GM18873 (cell line): ENCODE measurements around the gene MORN1.

ENCODE experiments used
- ATAC-seq: cut with Tn5 transposase; IDR thresholded peaks from one replicate; pipeline ENCODE4 v1.9.1; 2021; ENCODE audit warnings: mild to moderate bottlenecking, moderate library complexity, moderate number of reproducible peaks; ENCODE audit not compliant: unreplicated experiment, low FRiP score

MORN1 gene

GRCh38 chr1:2283371-2283990, 107.9 kb downstream of the MORN1 start:
- ATAC-seq, result no peak

GRCh38 chr1:2282556-2283270, 108.6 kb downstream of the MORN1 start:
- no peak for ATAC-seq

- no peak for ATAC-seq
Measured at GRCh38 chr1:2279817-2280216, 111.5 kb downstream of the MORN1 start.

GRCh38 chr1:2279210-2279639, 112.1 kb downstream of the MORN1 start:
- no peak for ATAC-seq

- ATAC-seq, result no peak
Measured at GRCh38 chr1:2278591-2279209, 112.7 kb downstream of the MORN1 start.

- ATAC-seq, result no peak
Measured at GRCh38 chr1:2277741-2278488, 113.4 kb downstream of the MORN1 start.

- no peak for ATAC-seq
Measured at GRCh38 chr1:2276803-2277580, 114.4 kb downstream of the MORN1 start.

- ATAC-seq, result no peak
Measured at GRCh38 chr1:2275796-2276536, 115.4 kb downstream of the MORN1 start.

- no peak for ATAC-seq
Measured at GRCh38 chr1:2274929-2275475, 116.4 kb downstream of the MORN1 start.

GRCh38 chr1:2274231-2274928, 117.0 kb downstream of the MORN1 start:
- no peak for ATAC-seq

- no peak for ATAC-seq
Measured at GRCh38 chr1:2273401-2274090, 117.8 kb downstream of the MORN1 start.

GRCh38 chr1:2272686-2273400, 118.5 kb downstream of the MORN1 start:
- ATAC-seq, result no peak

GRCh38 chr1:2271841-2272655, 119.3 kb downstream of the MORN1 start:
- no peak for ATAC-seq
